Measurements from ENCODE around the gene FRMD3.

Gene FRMD3

GRCh38 chr9:83270116-83270515 is 268.1 kb downstream of the FRMD3 start:
- DNase-seq: no peak

- no peak for DNase-seq
Observed at GRCh38 chr9:83267741-83268140, 270.5 kb downstream of the FRMD3 start.

DNA sequence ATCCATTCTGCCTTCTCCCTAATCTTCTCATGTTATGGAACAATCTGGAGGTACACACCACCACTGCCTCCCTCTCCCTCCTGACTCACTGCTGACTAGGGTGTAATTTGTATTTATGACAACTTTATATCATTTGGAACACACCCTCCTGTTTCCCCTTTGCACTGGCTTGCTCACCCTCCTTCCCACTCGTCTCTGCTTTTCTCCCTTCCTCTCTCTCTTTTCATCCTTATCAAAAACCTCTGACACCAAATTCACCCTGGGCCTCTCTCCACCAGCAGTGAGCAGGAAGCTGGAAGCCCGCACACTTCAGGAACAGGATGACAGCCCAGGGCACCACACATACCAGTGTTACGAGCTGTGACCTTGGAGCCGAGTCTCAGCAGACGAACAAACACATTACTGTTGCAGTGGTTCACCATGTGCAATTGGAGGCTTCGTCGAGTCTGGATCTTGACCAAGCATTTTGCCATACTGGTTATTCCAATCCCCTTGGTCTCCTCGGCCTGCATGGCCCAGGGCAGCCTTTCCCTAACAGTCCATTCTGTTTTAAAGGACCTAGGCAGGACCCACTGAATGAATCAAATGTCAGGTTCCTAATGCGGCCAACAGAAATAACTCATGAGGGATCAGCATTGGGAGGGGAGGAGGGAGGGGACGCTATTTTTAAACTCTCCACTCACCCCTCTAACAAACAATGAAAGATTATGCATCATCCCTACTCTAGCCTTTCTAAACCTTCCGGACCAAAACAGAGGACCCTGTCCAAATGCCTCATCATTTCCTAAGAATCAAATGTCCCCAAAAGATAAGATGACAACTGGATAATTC is 271.3 kb downstream of the FRMD3 start:
- no peak for DNase-seq

DNA sequence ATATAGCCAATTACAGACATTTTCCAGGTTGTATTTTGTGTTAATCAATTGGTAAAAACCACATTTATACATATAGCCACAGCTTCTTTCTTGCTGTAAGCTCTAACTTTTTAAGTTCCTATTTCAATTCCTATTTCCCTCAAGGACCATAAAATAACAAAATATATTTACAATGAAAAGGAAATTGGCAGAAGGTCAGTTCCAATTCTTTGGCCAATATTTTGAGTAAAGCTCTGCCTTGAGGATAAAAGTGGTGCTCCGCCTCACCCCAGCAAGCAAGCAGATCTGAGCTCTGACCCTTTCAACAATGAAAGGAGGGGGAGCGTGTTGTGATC is 271.9 kb downstream of the FRMD3 start:
- DNase-seq: no peak

DNA sequence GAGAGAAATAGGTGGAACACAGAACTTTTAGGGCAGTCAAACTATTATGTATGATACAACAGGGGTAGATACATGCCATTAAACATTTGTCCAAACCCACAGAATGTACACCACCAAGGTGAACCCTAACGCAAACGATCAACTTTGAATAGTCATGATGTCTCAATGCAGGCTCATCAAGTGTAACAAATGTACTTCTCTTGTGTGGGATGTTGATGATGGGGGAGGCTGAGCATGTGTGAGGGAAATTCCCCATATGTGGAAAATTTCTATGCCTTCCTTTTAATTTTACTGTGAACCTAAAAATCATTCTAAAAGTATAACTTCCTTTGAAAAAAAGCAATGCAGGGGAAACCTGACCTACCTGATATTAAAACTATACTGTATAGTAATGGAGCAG is 273.9 kb downstream of the FRMD3 start:
- no peak for DNase-seq

DNA sequence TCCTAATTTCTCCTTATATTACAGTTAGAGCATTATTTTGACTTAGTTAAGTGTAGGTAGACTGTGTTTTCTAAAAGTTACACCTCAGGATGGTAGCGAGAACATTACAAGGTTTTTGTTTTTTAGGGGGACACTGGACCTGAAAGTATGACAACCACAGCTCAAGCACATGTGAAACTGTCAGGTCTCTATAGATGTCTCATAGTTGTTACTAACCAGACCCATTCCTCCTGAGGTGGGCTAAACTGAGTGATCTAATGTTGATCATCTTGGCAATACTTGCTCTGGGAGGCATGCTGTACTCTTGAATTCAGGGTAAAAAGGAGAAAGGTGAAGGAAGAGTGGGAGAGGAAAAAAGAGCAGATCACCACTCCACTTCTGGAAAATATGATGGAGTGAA is 278.6 kb downstream of the FRMD3 start:
- no peak for DNase-seq

- no peak for DNase-seq
Observed at GRCh38 chr9:83257937-83258891, 280.0 kb downstream of the FRMD3 start.

DNA sequence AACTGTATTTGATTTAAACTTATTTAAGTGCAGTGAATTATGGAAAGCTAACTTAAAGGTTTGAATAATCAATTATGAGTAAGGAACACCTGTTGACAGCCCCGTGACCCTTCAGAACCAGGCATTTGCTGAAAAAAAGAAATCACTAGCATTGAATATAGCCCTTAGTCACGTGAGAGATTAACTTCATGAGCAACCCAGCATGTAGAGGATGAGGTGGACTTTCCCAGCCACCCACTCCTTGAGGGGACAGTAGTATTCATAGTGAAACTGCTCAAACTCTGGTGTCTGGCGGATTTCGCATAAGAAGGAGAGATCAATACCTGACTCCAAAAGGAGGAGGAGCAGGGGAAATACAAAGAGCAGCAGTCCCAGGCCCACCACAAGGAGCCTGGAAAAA is 290.5 kb downstream of the FRMD3 start:
- DNase-seq: no peak

GRCh38 chr9:83245979-83246659 is 292.1 kb downstream of the FRMD3 start:
- no peak for DNase-seq

GRCh38 chr9:83242066-83242465 is 296.1 kb downstream of the FRMD3 start:
- DNase-seq: no peak

- DNase-seq: no peak
Observed at GRCh38 chr9:83240671-83241070, 297.5 kb downstream of the FRMD3 start.

DNA sequence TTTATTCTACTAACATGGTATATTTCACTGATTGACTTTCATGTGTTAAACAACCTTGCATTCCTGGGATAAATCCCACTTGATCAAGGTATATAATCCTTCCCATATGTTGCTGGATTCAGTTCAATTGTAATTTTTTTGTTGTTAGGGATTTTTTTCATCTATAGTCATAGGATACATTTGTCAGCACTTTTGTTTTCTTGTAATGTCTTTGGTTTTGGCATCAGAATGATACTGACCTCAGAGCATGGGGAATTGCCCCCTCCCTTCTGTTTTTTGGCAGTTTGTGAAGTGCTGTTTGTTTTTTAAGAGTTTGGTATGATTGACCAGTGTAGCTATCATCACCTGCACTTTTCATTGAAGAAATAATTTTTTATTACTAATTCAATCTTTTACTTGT is 298.5 kb downstream of the FRMD3 start:
- DNase-seq: no peak

GRCh38 chr9:83238871-83239640 is 299.1 kb downstream of the FRMD3 start:
- DNase-seq: no peak

DNA sequence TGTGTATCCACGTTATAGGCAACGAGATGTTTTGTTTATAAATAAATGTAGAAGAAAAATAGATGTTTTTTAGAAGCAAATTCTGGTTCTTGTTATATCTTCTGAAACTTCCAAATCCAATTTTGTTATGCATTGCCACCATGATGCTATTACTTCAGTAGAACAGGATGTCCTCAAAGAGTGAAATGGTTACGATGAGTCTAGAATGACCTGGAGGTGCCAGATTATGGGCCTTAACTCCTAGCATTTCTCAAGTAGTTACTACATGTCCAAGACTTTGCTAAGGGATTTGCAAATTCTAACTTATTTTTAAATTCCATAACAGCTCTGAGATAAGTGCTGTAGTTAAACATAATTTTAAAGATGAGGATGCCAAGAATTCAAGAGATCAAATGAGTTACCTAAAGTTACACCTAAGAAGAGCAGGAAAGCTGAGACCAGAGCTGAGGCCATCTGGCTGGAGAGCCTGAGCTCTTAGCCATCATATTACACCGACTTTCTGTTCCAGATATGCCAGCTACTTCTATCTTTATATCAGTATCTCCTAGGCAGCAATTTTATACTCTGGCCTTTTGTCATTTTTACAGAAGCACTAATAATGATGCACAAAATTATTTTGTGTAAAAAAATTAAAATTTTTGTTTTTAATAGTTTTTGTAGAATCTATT is 302.0 kb downstream of the FRMD3 start:
- no peak for DNase-seq

- no peak for DNase-seq
Observed at GRCh38 chr9:83235526-83235925, 302.7 kb downstream of the FRMD3 start.

DNA sequence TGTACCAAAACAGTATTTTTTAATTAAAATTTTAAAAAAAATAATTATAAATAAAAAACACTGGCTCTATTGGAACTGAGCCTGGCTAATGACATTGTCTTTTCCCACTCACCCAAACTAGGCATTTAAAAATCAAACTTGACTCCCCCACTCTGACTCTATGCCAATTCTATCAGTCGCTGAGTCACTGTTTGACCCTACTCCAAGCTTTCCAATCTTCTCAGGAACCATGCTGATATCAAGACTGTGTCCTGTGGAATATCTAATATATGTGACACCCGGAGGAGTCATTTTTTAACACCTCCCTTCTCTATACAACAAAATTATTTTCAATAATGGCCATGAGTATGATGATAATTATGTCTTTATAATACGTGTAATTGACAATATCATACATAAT is 303.7 kb downstream of the FRMD3 start:
- DNase-seq: no peak

DNA sequence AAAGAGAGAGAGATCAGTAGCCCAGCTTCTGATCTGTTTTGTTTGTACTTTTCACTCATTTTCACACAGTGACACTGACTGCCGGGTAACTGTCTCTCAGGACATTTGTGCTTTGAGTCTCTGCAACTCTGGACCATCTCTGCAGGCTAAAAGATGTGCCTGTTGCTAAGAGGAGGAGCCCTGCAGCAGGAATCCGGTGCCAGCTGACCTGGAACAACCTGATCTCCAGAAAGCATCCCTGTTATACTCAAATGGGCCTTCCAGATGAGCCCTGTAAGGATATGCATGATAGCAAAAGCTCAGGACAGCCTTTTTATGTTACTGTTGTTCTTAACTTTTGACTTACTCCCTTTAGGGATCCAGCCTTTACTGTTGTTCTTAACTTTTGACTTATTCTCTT is 304.6 kb downstream of the FRMD3 start:
- DNase-seq: no peak

DNA sequence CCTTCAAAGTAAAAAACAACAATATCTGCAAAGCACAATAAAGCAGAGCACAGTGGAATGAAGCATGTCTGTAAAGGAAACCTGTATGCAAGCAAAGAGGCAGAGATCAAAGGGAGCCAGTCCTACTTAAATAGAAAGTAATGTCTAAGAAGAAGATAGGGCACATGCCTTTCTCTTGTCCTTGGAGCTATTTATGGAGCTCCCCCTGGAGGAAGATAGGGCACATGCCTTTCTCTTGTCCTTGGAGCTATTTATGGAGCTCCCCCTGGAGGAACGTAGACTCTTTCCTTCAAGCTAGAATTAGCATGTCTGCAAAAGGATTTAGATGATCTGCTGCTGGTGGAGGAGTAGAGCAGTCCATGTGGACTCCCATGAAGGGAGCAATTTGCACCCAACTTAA is 307.2 kb downstream of the FRMD3 start:
- no peak for DNase-seq

DNA sequence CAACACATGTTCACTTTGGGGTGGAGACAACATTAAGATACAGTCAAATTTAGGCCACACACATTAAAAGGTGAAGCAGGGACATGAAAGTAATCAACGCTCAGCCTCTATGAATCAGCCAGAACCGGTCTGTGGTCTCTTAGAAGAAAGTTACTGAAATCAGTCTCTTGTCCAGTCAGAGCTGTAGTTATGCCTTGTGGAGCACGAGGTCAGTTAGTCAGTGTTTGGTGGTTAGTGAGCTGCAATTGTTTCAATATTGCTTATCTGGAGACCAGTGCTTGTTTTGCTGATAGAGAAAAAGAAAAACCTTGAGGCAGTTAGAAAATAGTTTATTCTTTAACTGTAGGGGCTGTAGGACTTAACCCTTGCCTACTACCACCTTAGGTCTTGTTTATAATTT is 317.5 kb downstream of the FRMD3 start:
- DNase-seq: no peak

GRCh38 chr9:83219924-83220438 is 318.2 kb downstream of the FRMD3 start:
- no peak for DNase-seq

- DNase-seq: peak in 1 of 2 donors; percentile 33
Observed at GRCh38 chr9:83219154-83219923, 318.9 kb downstream of the FRMD3 start.

Data from stimulated activated CD4-positive, alpha-beta T cell treated with anti-CD3 and anti-CD28 coated beads, Interleukin-2, amount 100 ng/mL, for 24 hours (primary cell).